CD14-positive monocyte (primary cell): Measurements from ENCODE around the gene ANTXRL. TPM values are rescaled to one million over a fixed set of nuclear protein-coding genes. Genes with fewer than 3 reads are reported as not detected.

ENCODE experiments used
- DNase-seq, 3 donors: peaks; one replicate each; pipeline ENCODE4 v3.0.0-alpha.2; 2011 to 2022
- H2AFZ ChIP-seq: 2 replicates; pipeline ENCODE4 v1.6.0; 2012; ENCODE audit warnings: mild to moderate bottlenecking, low read depth, low read length, inconsistent platforms; ENCODE audit not compliant: insufficient read depth, poor library complexity, severe bottlenecking
- H3K27ac ChIP-seq, 2 donors: 1 replicate in 1 of 2; 2 replicates in 1 of 2; pipeline ENCODE4 v1.5.1; 2012 to 2013; ENCODE audit warnings: low read length in 2 of 2, control low read depth in 1 of 2, inconsistent platforms in 1 of 2, low read depth in 1 of 2, mild to moderate bottlenecking in 1 of 2
- H3K27me3 ChIP-seq, 2 donors: one replicate each; pipeline versions ENCODE4 v1.6.0 to v1.6.1; 2011 to 2013; ENCODE audit warnings: low read length in 2 of 2; ENCODE audit not compliant: control insufficient read depth in 2 of 2, insufficient read depth in 2 of 2
- H3K36me3 ChIP-seq, 2 donors: replicated peaks in 1 of 2; 1 replicate in 1 of 2; 2 replicates in 1 of 2; pipeline versions ENCODE4 v1.5.1 to v1.6.1; 2012 to 2013; ENCODE audit warnings: low read length in 2 of 2, control low read depth in 1 of 2, inconsistent platforms in 1 of 2, mild to moderate bottlenecking in 1 of 2; ENCODE audit not compliant: insufficient read depth in 2 of 2, control insufficient read depth in 1 of 2
- H3K4me1 ChIP-seq, 2 donors: 1 replicate in 1 of 2; 2 replicates in 1 of 2; pipeline versions ENCODE4 v1.5.1 to v1.6.1; 2012 to 2013; ENCODE audit warnings: low read length in 2 of 2, control low read depth in 1 of 2, inconsistent platforms in 1 of 2, mild to moderate bottlenecking in 1 of 2, moderate library complexity in 1 of 2; ENCODE audit not compliant: insufficient read depth in 2 of 2, control insufficient read depth in 1 of 2
- H3K4me2 ChIP-seq: replicated peaks from 2 replicates; pipeline ENCODE3; 2012; ENCODE audit warnings: low read length, moderate library complexity, mild to moderate bottlenecking; ENCODE audit not compliant: poor library complexity, severe bottlenecking; ENCODE audit errors: extremely low read depth
- H3K4me3 ChIP-seq, 3 experiments: fragments of 200-600 bp in 1 of 3; sonication (generic) in 1 of 3; replicated peaks in 1 of 3; 1 replicate in 2 of 3; 2 replicates in 1 of 3; pipeline ENCODE4 v1.5.1; 2011 to 2013; ENCODE audit warnings: low read length in 3 of 3, mild to moderate bottlenecking in 3 of 3, control low read depth in 2 of 3, low read depth in 2 of 3, inconsistent platforms in 1 of 3, moderate library complexity in 1 of 3
- H3K79me2 ChIP-seq: 2 replicates; pipeline ENCODE4 v1.6.0; 2012; ENCODE audit warnings: mild to moderate bottlenecking, control low read depth, inconsistent platforms, low read length, moderate library complexity; ENCODE audit not compliant: insufficient read depth
- H3K9ac ChIP-seq: 2 replicates; pipeline ENCODE4 v1.6.0; 2017; ENCODE audit warnings: low read length, mild to moderate bottlenecking; ENCODE audit not compliant: insufficient read depth, poor library complexity, severe bottlenecking
- H3K9me3 ChIP-seq, 2 donors: replicated peaks in 1 of 2; 1 replicate in 1 of 2; 2 replicates in 1 of 2; pipeline versions ENCODE4 v1.5.1 to v1.6.1; 2012 to 2013; ENCODE audit warnings: low read length in 2 of 2, control low read depth in 1 of 2; ENCODE audit not compliant: control insufficient read depth in 1 of 2, insufficient read depth in 1 of 2
- H4K20me1 ChIP-seq: 2 replicates; pipeline ENCODE4 v1.6.0; 2012; ENCODE audit warnings: mild to moderate bottlenecking, low read length, control low read depth, moderate library complexity; ENCODE audit not compliant: insufficient read depth
- H3K27ac Mint-ChIP-seq, 7 donors: one replicate each; pipeline ENCODE4 v1.8.0; 2020; ENCODE audit warnings: mild to moderate bottlenecking in 7 of 7, mixed read lengths in 7 of 7, moderate library complexity in 6 of 7, inconsistent platforms in 2 of 7
- H3K27me3 Mint-ChIP-seq, 3 donors: one replicate each; pipeline ENCODE4 v1.8.0; 2021 to 2022; ENCODE audit warnings: low read depth in 3 of 3, mild to moderate bottlenecking in 3 of 3, mixed read lengths in 3 of 3, moderate library complexity in 3 of 3, inconsistent platforms in 1 of 3
- H3K36me3 Mint-ChIP-seq, 2 donors: one replicate each; pipeline ENCODE4 v1.8.0; 2020; ENCODE audit warnings: mixed read lengths in 2 of 2, inconsistent platforms in 1 of 2, mild to moderate bottlenecking in 1 of 2
- H3K4me1 Mint-ChIP-seq: one replicate; pipeline ENCODE4 v1.8.0; 2020; ENCODE audit warnings: mild to moderate bottlenecking, mixed read lengths
- H3K4me3 Mint-ChIP-seq, 2 donors: one replicate each; pipeline ENCODE4 v1.8.0; 2020; ENCODE audit warnings: mild to moderate bottlenecking in 2 of 2, mixed read lengths in 2 of 2, moderate library complexity in 1 of 2
- H3K9me3 Mint-ChIP-seq, 7 donors: one replicate each; pipeline ENCODE4 v1.8.0; 2020 to 2022; ENCODE audit warnings: mixed read lengths in 7 of 7, mild to moderate bottlenecking in 6 of 7, moderate library complexity in 6 of 7, inconsistent platforms in 2 of 7
- CTCF ChIP-seq: fragments of 200-600 bp; IDR thresholded peaks from one replicate; pipeline ENCODE4 v1.8.0; 2022; ENCODE audit warnings: antibody characterized with exemption, mild to moderate bottlenecking
- WGBS: methylation state at CpG from one replicate; pipeline ENCODE4 v1.1.5; 2013; ENCODE audit warnings: missing lambda C conversion rate; ENCODE audit not compliant: insufficient coverage; 5-methylcytosine and 5-hydroxymethylcytosine counted together
- intact Hi-C, 2 donors: fragments of 100-400 bp; cut with micrococcal nuclease; formaldehyde crosslinking; loops; one replicate each; pipeline versions ENCODE4 v1.15.0 to v1.15.1; 2023
- polyA plus RNA-seq, 3 donors: library from polyadenylated mRNA; depleted of rRNA in 1 of 3; unstranded in 2 of 3; stranded (reverse) in 1 of 3; fragments of 300-500 nt in 2 of 3; fragments of >200 nt in 1 of 3; fragmentation: Illumina TruSeq in 2 of 3; gene quantifications; 1 replicate in 2 of 3; 2 replicates in 1 of 3; pipeline ENCODE4 v1.2.3, GENCODE V29; 2012 to 2021

ANTXRL gene
- polyA plus RNA-seq, 3 donors: not detected

- no peaks in the 10 kb centered on the region for H4K20me1 ChIP-seq
- H3K4me3 Mint-ChIP-seq: no peak overlapping the region
- no peaks in the 10 kb centered on the region for H3K4me1 ChIP-seq
- no peaks in the 10 kb centered on the region for H3K27me3 ChIP-seq
- no peak for DNase-seq
- H3K9ac ChIP-seq: no peak overlapping the region
- no peak overlapping the region for H3K27ac ChIP-seq
- H3K36me3 Mint-ChIP-seq: no peaks in the 10 kb centered on the region
- no peak overlapping the region for H3K27ac Mint-ChIP-seq
- no peak overlapping the region for H2AFZ ChIP-seq
- no peak for TF ChIP-seq CTCF
- H3K79me2 ChIP-seq: no peaks in the 10 kb centered on the region
- no peak overlapping the region for H3K4me2 ChIP-seq
- no peaks in the 10 kb centered on the region for H3K9me3 ChIP-seq
- no peaks in the 10 kb centered on the region for H3K4me1 Mint-ChIP-seq
- H3K9me3 Mint-ChIP-seq: no peaks in the 10 kb centered on the region
- H3K27me3 Mint-ChIP-seq: peaks cover 0 to 2% (median 0%) of the 10 kb centered on the region in 3 donors
- H3K36me3 ChIP-seq: no peaks in the 10 kb centered on the region
- intact Hi-C loops: no loop called here
- H3K4me3 ChIP-seq: no peak overlapping the region
- 88% methylated on average over 4 of the region's 5 CpGs for WGBS
These were observed 30.6 kb downstream of the ANTXRL start for GRCh38 chr10:46317370-46317769.

DNA sequence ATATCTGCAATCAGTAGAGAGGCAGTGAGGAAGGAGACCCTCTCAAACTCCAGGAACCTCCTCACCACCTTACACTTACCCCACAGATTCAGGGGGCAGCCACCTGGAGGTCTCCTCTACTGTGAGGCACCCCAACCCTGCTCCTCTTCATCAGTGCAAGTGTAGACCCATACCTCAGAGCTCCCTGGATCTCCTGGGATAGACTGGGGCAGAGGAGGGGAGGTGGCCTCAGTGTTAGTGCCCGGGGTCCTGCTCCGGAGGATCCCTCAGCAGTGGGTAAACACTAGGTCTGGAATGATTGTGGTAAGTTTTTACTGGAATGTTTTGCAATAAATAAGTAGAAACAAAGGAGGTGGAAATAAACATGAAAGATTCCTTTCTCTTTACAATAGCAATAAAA is 31.1 kb downstream of the ANTXRL start:
- DNase-seq: no peak
- Histone ChIP-seq H3K4me2 (no peak overlapping the region), H3K79me2 (no peaks in the 10 kb centered on the region), H3K27ac (no peak overlapping the region), H3K27me3 (no peaks in the 10 kb centered on the region), H4K20me1 (no peaks in the 10 kb centered on the region), H3K4me3 (no peak overlapping the region), H3K9me3 (no peaks in the 10 kb centered on the region), H3K9ac (no peak overlapping the region), H3K36me3 (no peaks in the 10 kb centered on the region), H2AFZ (no peak overlapping the region), H3K4me1 (no peaks in the 10 kb centered on the region)
- TF ChIP-seq CTCF: no peak
- intact Hi-C loops: no loop called here
- H3K27ac Mint-ChIP-seq: no peak overlapping the region
- no peak overlapping the region for H3K4me3 Mint-ChIP-seq
- WGBS: no CpG with 5 or more reads among the region's 2 CpGs
- no peaks in the 10 kb centered on the region for H3K9me3 Mint-ChIP-seq
- peaks cover 0 to 2% (median 0%) of the 10 kb centered on the region in 3 donors for H3K27me3 Mint-ChIP-seq
- no peaks in the 10 kb centered on the region for H3K36me3 Mint-ChIP-seq
- no peaks in the 10 kb centered on the region for H3K4me1 Mint-ChIP-seq
